HG02840 (cell line): Measurements from ENCODE around the gene AVPI1.
"Not testable (repeated sequence)": the region's sequence is repeated elsewhere in the genome, so short reads cannot be mapped to it uniquely, and the experiment has no call there.

ENCODE experiments used
- ATAC-seq: cut with Tn5 transposase; IDR thresholded peaks from one replicate; pipeline ENCODE4 v1.9.1; 2021; ENCODE audit warnings: mild to moderate bottlenecking, moderate library complexity, moderate number of reproducible peaks; ENCODE audit not compliant: unreplicated experiment, low FRiP score

Gene AVPI1

GRCh38 chr10:97642471-97643159, 44.4 kb downstream of the AVPI1 start:
- ATAC-seq, result not testable (repeated sequence)

- peak; percentile 29 for ATAC-seq
These were observed 45.9 kb downstream of the AVPI1 start for GRCh38 chr10:97640868-97641811.

GRCh38 chr10:97640174-97640867, 46.7 kb downstream of the AVPI1 start, which contains the start of gene PI4K2A:
TSS of gene PI4K2A (plus strand) at chr10:97640671. CDS start at chr10:97640743, 72 bp downstream.
- ATAC-seq, result peak; percentile 99

- not testable (repeated sequence) for ATAC-seq
These were observed 48.0 kb downstream of the AVPI1 start for GRCh38 chr10:97639090-97639489.

- no peak for ATAC-seq
These were observed 51.5 kb downstream of the AVPI1 start for GRCh38 chr10:97635577-97635976.

- no peak for ATAC-seq
These were observed 53.1 kb downstream of the AVPI1 start for GRCh38 chr10:97633921-97634320.

GRCh38 chr10:97632949-97633884, 53.8 kb downstream of the AVPI1 start, which contains the start of gene MORN4:
TSS of gene MORN4 (minus strand) at chr10:97633500. CDS start at chr10:97619653, 13,847 bp downstream.
- peak; percentile 96 for ATAC-seq

GRCh38 chr10:97631098-97631497, 55.9 kb downstream of the AVPI1 start:
- ATAC-seq, result no peak

- ATAC-seq, result no peak
These were observed 57.8 kb downstream of the AVPI1 start for GRCh38 chr10:97629289-97629688.

- no peak for ATAC-seq
These were observed 58.8 kb downstream of the AVPI1 start for GRCh38 chr10:97628228-97628627.

- ATAC-seq, result no peak
These were observed 59.3 kb downstream of the AVPI1 start for GRCh38 chr10:97627731-97628130.
